Stimulated activated naive CD8-positive, alpha-beta T cell treated with anti-CD3 and anti-CD28 coated beads, Interleukin-15, Interleukin-2, amounts not matched to agents 100 ng/mL and 50 ng/mL, for 24 hours (primary cell): ENCODE results near the gene FTCDNL1.

Experiments used
- H3K27ac Mint-ChIP-seq: one replicate; pipeline ENCODE4 v1.8.0; 2021; ENCODE audit warnings: mild to moderate bottlenecking, mixed read lengths
- H3K27me3 Mint-ChIP-seq: one replicate; pipeline ENCODE4 v1.8.0; 2021; ENCODE audit warnings: mixed read lengths
- H3K36me3 Mint-ChIP-seq: one replicate; pipeline ENCODE4 v1.8.0; 2021; ENCODE audit warnings: low read depth, mixed read lengths
- H3K4me1 Mint-ChIP-seq: one replicate; pipeline ENCODE4 v1.8.0; 2021; ENCODE audit warnings: low read depth, mixed read lengths
- H3K4me3 Mint-ChIP-seq: one replicate; pipeline ENCODE4 v1.8.0; 2021; ENCODE audit warnings: mild to moderate bottlenecking, mixed read lengths
- H3K9me3 Mint-ChIP-seq: one replicate; pipeline ENCODE4 v1.8.0; 2021; ENCODE audit warnings: mixed read lengths

The FTCDNL1 gene

GRCh38 chr2:199749571-199749970 lies 101.4 kb downstream of the FTCDNL1 start:
- Mint-ChIP-seq H3K27me3 (peaks cover 11% of the 10 kb centered on the region), H3K4me3 (no peak overlapping the region), H3K9me3 (no peaks in the 10 kb centered on the region), H3K4me1 (no peaks in the 10 kb centered on the region), H3K36me3 (no peaks in the 10 kb centered on the region), H3K27ac (no peak overlapping the region)

- Mint-ChIP-seq H3K27me3 (peaks cover 17% of the 10 kb centered on the region), H3K27ac (no peak overlapping the region), H3K36me3 (no peaks in the 10 kb centered on the region), H3K9me3 (no peaks in the 10 kb centered on the region), H3K4me1 (peaks cover 4% of the 10 kb centered on the region), H3K4me3 (no peak overlapping the region)
Observed at GRCh38 chr2:199744724-199745123, 106.3 kb downstream of the FTCDNL1 start.

GRCh38 chr2:199744260-199744659 lies 106.7 kb downstream of the FTCDNL1 start:
- H3K27me3 Mint-ChIP-seq: peaks cover 19% of the 10 kb centered on the region
- H3K4me1 Mint-ChIP-seq: peaks cover 6% of the 10 kb centered on the region
- H3K36me3 Mint-ChIP-seq: no peaks in the 10 kb centered on the region
- H3K27ac Mint-ChIP-seq: no peak overlapping the region
- no peak overlapping the region for H3K4me3 Mint-ChIP-seq
- H3K9me3 Mint-ChIP-seq: no peaks in the 10 kb centered on the region

GRCh38 chr2:199743415-199744120 lies 107.4 kb downstream of the FTCDNL1 start:
- H3K36me3 Mint-ChIP-seq: no peaks in the 10 kb centered on the region
- no peak overlapping the region for H3K4me3 Mint-ChIP-seq
- peaks cover 6% of the 10 kb centered on the region for H3K4me1 Mint-ChIP-seq
- H3K27me3 Mint-ChIP-seq: peaks cover 26% of the 10 kb centered on the region
- no peaks in the 10 kb centered on the region for H3K9me3 Mint-ChIP-seq
- H3K27ac Mint-ChIP-seq: no peak overlapping the region

DNA sequence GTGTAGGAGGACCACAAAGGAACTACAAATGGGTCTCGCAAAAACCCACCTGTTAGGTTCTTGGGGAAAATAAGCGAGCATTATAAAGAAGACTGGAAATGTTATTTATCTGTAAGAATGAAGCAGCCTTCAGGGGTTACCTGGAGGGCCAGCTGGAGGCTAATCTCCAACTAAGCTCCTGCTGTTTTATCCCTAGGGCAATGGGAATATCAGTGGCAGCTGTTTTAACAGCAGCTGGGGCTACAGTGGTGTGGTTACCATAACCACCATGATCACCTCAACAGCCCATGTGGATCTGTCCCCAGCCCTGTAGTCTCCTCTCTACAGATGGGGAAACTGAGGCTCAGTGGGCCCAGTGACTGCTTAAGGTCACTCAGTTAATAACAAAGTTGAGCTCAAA lies 108.1 kb downstream of the FTCDNL1 start:
- H3K4me3 Mint-ChIP-seq: no peak overlapping the region
- no peaks in the 10 kb centered on the region for H3K36me3 Mint-ChIP-seq
- no peak overlapping the region for H3K27ac Mint-ChIP-seq
- H3K9me3 Mint-ChIP-seq: no peaks in the 10 kb centered on the region
- H3K4me1 Mint-ChIP-seq: peaks cover 6% of the 10 kb centered on the region
- H3K27me3 Mint-ChIP-seq: peaks cover 28% of the 10 kb centered on the region

GRCh38 chr2:199740111-199740428 lies 110.9 kb downstream of the FTCDNL1 start:
- no peaks in the 10 kb centered on the region for H3K36me3 Mint-ChIP-seq
- no peak overlapping the region for H3K4me3 Mint-ChIP-seq
- H3K27ac Mint-ChIP-seq: no peak overlapping the region
- peaks cover 28% of the 10 kb centered on the region for H3K27me3 Mint-ChIP-seq
- peaks cover 6% of the 10 kb centered on the region for H3K4me1 Mint-ChIP-seq
- no peaks in the 10 kb centered on the region for H3K9me3 Mint-ChIP-seq

GRCh38 chr2:199739413-199740110 lies 111.4 kb downstream of the FTCDNL1 start:
- Mint-ChIP-seq H3K36me3 (no peaks in the 10 kb centered on the region), H3K9me3 (no peaks in the 10 kb centered on the region), H3K4me3 (no peak overlapping the region), H3K4me1 (peaks cover 6% of the 10 kb centered on the region), H3K27me3 (peaks cover 28% of the 10 kb centered on the region), H3K27ac (no peak overlapping the region)

DNA sequence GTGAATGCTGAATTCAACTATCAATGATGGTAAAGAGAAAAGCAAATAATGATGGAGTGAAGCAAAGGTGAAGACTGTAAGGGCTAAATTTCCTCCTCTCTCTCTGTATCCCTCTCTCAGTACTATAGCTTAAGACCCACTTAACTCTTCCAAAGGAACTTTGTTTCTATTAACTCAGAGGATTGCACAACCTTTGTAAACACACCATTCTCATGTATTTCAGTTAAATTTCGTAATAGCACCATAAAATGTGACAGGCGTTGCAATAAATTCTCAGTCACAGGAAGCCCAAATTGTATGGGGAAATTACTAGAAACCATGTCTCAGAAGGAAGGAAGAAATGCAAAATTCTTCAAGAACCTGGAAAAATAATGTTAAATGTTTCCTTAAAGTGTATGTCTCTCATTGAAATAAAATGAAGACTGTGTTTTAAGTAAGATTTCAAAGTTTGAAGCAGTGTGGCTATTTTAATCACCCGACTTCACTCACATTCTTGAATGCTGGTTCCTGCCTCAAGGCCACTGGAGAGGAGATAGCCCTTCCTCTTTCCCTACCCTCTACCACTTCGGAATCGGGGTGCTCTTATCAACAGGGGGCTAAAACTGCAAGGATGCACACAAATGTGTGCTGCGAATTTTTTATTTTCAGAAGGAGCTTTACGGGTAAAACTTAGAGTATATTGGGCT lies 112.1 kb downstream of the FTCDNL1 start:
- H3K9me3 Mint-ChIP-seq: no peaks in the 10 kb centered on the region
- H3K36me3 Mint-ChIP-seq: no peaks in the 10 kb centered on the region
- no peak overlapping the region for H3K4me3 Mint-ChIP-seq

DNA sequence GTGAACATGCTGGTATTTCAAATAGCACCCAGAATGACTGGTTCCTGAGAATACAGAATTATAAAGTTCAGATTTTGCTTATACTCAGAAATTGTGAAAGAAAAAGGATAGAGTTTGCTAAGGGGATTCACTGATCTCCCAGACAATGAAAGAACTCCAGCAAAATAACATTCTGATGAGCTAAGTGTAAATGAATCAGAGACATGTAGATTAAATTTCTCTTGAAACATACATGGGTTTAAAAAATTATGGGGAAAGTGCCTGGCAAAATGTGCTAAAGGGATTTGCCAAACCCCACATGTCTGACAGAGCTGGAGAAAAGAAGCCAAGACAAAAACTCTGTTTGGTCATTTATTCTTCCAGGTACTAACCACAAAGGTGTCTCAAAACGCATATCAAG lies 116.3 kb downstream of the FTCDNL1 start:
- peaks cover 2% of the 10 kb centered on the region for H3K4me1 Mint-ChIP-seq
- peaks cover 32% of the 10 kb centered on the region for H3K27me3 Mint-ChIP-seq
- no peaks in the 10 kb centered on the region for H3K36me3 Mint-ChIP-seq
- H3K27ac Mint-ChIP-seq: no peak overlapping the region
- no peak overlapping the region for H3K4me3 Mint-ChIP-seq
- H3K9me3 Mint-ChIP-seq: no peaks in the 10 kb centered on the region

More for the DNA sequence above, 112.1 kb downstream of the FTCDNL1 start:
- Mint-ChIP-seq H3K27me3 (peaks cover 28% of the 10 kb centered on the region), H3K27ac (no peak overlapping the region), H3K4me1 (peaks cover 6% of the 10 kb centered on the region)

DNA sequence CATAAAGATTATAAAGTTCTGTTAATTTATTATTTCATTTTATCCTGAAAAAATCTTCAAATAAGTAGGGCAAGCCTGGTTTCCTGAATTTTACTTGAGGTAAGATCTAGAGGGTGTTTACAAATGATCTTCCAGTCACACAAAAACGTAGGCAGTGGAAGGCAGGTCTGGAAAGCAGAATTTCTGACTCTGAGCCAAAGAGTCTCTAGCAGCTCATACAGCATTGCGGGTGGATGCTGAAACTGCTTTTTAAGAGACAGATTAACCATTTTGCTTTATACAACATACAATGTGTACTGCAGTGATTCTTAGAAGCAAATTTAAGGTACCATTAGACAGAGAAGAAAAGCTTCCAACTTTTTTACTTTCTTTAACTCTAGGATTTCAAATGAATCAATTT lies 117.0 kb downstream of the FTCDNL1 start:
- no peaks in the 10 kb centered on the region for H3K36me3 Mint-ChIP-seq
- H3K4me3 Mint-ChIP-seq: no peak overlapping the region
- H3K9me3 Mint-ChIP-seq: no peaks in the 10 kb centered on the region
- H3K27me3 Mint-ChIP-seq: peaks cover 34% of the 10 kb centered on the region
- H3K27ac Mint-ChIP-seq: no peak overlapping the region
- H3K4me1 Mint-ChIP-seq: no peaks in the 10 kb centered on the region

GRCh38 chr2:199727801-199728200 lies 123.2 kb downstream of the FTCDNL1 start:
- no peaks in the 10 kb centered on the region for H3K9me3 Mint-ChIP-seq
- no peaks in the 10 kb centered on the region for H3K4me1 Mint-ChIP-seq
- no peaks in the 10 kb centered on the region for H3K36me3 Mint-ChIP-seq
- H3K27ac Mint-ChIP-seq: no peak overlapping the region
- H3K4me3 Mint-ChIP-seq: no peak overlapping the region
- H3K27me3 Mint-ChIP-seq: peaks cover 48% of the 10 kb centered on the region

DNA sequence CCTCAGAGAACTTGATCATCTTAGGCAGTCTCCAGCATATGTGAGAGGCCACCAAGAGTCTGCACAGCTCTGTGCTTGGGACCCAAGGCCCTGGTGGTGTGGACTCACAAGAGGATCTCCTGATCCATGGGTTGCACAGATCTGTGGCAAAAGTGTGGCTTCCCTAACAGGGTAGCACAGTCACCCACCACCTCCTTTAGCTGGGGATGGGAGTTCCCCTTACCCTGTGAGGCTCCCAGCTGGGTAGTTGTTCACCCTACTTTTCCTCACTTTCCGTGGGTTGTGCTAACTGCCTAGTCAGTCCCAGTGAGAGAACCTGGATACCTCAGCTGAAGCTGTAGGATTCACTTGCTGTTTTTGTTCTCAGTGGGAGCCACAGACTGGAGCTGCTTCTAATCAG lies 123.7 kb downstream of the FTCDNL1 start:
- H3K4me3 Mint-ChIP-seq: no peak overlapping the region
- no peaks in the 10 kb centered on the region for H3K9me3 Mint-ChIP-seq
- H3K27me3 Mint-ChIP-seq: peaks cover 47% of the 10 kb centered on the region
- H3K4me1 Mint-ChIP-seq: no peaks in the 10 kb centered on the region
- no peaks in the 10 kb centered on the region for H3K36me3 Mint-ChIP-seq
- no peak overlapping the region for H3K27ac Mint-ChIP-seq

DNA sequence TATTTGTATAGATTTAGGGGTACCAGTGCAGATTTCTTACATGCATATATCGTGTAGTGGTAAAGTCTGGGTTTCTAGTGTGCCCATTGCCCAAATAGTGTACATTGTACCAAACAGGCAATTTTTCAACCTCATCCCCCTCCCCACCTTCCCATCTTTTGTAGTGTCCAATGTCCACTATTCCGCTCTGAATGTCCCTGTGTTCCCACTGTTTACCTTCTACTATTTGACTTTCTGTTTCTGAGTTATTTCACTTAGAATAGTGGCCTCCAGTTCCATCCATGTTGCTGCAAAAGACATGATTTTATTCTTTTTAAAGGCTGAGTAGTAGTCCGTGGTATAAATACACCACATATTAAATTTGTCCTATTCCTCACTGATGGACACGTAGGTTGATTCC lies 132.9 kb downstream of the FTCDNL1 start:
- no peaks in the 10 kb centered on the region for H3K9me3 Mint-ChIP-seq
- peaks cover 3% of the 10 kb centered on the region for H3K27me3 Mint-ChIP-seq
- no peak overlapping the region for H3K27ac Mint-ChIP-seq
- no peak overlapping the region for H3K4me3 Mint-ChIP-seq
- no peaks in the 10 kb centered on the region for H3K4me1 Mint-ChIP-seq
- H3K36me3 Mint-ChIP-seq: no peaks in the 10 kb centered on the region

DNA sequence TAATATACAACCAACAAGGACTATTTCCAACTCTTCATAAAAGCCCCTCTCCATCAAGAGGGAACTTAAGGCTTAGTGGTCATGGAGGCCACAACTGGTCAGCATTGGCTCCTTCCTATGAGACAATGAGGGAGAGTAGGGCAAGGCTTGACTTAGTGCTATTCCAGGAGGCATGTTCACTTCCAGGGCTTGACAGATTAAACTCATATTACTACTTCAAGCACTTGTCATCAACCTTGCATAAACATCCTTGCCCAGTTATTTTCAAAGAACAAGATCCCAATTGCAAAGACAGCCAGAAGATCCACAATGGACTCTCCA lies 133.4 kb downstream of the FTCDNL1 start:
- H3K27ac Mint-ChIP-seq: no peak overlapping the region
- H3K4me3 Mint-ChIP-seq: no peak overlapping the region
- peaks cover 6% of the 10 kb centered on the region for H3K27me3 Mint-ChIP-seq
- no peaks in the 10 kb centered on the region for H3K36me3 Mint-ChIP-seq
- H3K9me3 Mint-ChIP-seq: no peaks in the 10 kb centered on the region
- no peaks in the 10 kb centered on the region for H3K4me1 Mint-ChIP-seq

DNA sequence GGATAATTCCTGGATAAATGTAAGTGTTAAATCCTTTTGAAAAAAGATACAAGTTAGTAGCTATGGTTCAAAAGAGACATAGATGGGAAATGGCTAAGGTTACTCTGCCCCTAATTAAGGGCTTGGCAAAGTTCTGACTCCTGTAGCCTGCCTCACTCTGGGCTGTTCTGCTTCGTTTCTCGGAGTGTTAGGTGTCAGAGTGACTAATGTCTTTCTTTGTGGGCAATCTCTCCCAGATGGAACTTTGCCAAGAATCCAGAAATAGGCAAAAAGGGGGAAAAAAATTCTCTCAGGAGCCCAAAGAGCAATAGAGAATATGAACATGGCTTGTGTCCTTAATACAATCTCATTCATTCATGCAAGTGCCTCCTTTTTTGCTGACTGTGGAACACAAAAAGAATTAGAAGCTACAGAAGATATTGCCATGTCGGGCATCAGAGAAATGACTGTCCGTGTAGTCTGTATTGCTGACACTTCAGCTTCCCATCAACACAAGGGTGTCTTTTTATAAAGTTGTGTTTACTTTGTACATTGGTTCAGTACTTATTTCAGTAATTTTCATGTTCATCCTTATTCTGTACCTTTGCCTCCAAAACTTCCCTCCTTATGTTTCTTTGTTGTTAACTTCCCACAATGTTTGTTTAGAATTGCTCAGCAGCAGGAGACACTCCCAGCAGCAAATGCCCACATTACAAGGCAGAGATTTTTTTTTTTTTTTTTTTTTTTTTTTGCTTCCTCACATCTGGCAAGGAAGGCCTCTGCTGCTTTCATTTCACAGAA lies 134.0 kb downstream of the FTCDNL1 start:
- peaks cover 7% of the 10 kb centered on the region for H3K27me3 Mint-ChIP-seq
- no peaks in the 10 kb centered on the region for H3K36me3 Mint-ChIP-seq
- no peaks in the 10 kb centered on the region for H3K9me3 Mint-ChIP-seq
- H3K4me3 Mint-ChIP-seq: no peak overlapping the region
- H3K27ac Mint-ChIP-seq: no peak overlapping the region
- no peaks in the 10 kb centered on the region for H3K4me1 Mint-ChIP-seq
